ENCODE data around the gene HERPUD1. TPM values are rescaled to one million over a fixed set of nuclear protein-coding genes. Genes with fewer than 3 reads are reported as not detected.

Gene HERPUD1
- total and polyA plus RNA-seq, 2 of the 13 experiments (the other 11 are each of a cell fraction or from before 2014, with no cell fraction given), result 96.2 to 323 TPM

DNA sequence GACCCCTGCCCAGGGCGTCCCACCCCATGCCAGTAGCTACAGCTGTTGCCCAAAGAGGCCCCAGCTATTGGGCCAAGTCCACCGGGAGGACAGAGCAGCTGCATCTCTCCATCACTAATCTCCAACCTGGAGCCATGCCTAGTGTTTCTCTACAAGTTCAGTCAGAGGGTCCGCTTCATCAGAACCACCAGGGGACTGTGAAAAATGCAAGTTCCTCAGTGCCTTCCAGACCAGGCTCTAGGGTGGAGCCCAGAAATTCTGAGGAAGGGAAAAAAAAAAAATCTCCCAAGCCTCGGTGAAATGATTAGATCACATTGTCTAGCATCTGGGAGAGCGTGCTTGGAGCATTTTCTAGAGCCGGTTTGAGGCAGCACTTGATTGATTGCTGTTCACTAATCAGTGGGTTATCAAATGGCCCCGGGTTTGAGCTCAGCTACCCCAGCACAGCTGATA, 22.4 kb upstream of the HERPUD1 start (continued):
- no peak for TF ChIP-seq ISL2 (CRISPR knock-in tag; IDR thresholded peaks at IDR 0.05)
- TF ChIP-seq, protein P1, sequence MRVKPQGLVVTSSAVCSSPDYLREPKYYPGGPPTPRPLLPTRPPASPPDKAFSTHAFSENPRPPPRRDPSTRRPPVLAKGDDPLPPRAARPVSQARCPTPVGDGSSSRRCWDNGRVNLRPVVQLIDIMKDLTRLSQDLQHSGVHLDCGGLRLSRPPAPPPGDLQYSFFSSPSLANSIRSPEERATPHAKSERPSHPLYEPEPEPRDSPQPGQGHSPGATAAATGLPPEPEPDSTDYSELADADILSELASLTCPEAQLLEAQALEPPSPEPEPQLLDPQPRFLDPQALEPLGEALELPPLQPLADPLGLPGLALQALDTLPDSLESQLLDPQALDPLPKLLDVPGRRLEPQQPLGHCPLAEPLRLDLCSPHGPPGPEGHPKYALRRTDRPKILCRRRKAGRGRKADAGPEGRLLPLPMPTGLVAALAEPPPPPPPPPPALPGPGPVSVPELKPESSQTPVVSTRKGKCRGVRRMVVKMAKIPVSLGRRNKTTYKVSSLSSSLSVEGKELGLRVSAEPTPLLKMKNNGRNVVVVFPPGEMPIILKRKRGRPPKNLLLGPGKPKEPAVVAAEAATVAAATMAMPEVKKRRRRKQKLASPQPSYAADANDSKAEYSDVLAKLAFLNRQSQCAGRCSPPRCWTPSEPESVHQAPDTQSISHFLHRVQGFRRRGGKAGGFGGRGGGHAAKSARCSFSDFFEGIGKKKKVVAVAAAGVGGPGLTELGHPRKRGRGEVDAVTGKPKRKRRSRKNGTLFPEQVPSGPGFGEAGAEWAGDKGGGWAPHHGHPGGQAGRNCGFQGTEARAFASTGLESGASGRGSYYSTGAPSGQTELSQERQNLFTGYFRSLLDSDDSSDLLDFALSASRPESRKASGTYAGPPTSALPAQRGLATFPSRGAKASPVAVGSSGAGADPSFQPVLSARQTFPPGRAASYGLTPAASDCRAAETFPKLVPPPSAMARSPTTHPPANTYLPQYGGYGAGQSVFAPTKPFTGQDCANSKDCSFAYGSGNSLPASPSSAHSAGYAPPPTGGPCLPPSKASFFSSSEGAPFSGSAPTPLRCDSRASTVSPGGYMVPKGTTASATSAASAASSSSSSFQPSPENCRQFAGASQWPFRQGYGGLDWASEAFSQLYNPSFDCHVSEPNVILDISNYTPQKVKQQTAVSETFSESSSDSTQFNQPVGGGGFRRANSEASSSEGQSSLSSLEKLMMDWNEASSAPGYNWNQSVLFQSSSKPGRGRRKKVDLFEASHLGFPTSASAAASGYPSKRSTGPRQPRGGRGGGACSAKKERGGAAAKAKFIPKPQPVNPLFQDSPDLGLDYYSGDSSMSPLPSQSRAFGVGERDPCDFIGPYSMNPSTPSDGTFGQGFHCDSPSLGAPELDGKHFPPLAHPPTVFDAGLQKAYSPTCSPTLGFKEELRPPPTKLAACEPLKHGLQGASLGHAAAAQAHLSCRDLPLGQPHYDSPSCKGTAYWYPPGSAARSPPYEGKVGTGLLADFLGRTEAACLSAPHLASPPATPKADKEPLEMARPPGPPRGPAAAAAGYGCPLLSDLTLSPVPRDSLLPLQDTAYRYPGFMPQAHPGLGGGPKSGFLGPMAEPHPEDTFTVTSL (CRISPR knock-in tag; IDR thresholded peaks at IDR 0.05; ENCODE audit: borderline replicate concordance), result no peak

DNA sequence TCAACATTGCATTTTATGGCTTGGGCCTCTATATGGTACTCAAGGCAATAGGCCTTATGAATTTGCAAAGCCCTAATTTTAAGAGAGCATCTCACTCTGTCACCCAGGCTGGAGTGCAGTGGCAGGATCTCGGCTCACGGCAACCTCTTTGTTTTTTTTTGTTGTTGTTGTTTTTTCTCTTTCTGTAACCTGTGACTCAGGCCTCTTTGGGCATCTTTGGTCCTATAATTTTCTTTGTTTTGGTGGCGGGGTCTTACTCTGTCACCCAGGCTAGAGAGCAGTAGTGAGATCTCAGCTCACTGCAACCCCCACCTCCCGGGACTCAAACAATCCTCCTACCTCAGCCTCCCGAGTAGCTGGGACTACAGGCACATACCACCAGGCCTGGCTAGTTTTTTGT, 21.8 kb upstream of the HERPUD1 start:
- ChIA-PET CTCF (ENCODE audit: low intra/inter-chr PET ratio, low total read pairs) (no interaction called here), POLR2A (interaction anchor here (1.4 to 4.3 kb wide), 6 partner anchors 9 to 35 kb away, joined by 3 to 57 read pairs (median 8); partner anchors contain the start of gene HERPUD1)
- BruUV-seq (replicated peaks), result no TSS peak
- Histone ChIP-seq H3K36me3 (replicated peaks in 1 of 2; ENCODE audit: control insufficient read depth in 1 of 2, insufficient read depth in 2 of 2, low read length in 2 of 2) (no peaks in the 10 kb centered on the region), H3K79me2 (ENCODE audit: insufficient read depth, low read length) (no peaks in the 10 kb centered on the region), H3K4me2 (ENCODE audit: low read depth, low read length) (no peak overlapping the region), H3K4me1 (ENCODE audit: insufficient read depth, low read length) (peaks cover 39% of the 10 kb centered on the region), H2AFZ (ENCODE audit: low read length) (no peak overlapping the region), H3K27me3 (ENCODE audit: control insufficient read depth in 1 of 2, insufficient read depth in 2 of 2, low read length in 2 of 2) (peaks cover 0 to 26% of the 10 kb centered on the region in 2 experiments; a peak in 2 of 5 replicates), H4K20me1 (ENCODE audit: insufficient read depth, low read length) (no peaks in the 10 kb centered on the region), H3K9ac (ENCODE audit: insufficient read depth, low read depth, low read length) (no peak overlapping the region), H3K4me3 (replicated peaks in 1 of 3; ENCODE audit: insufficient read depth in 1 of 3, low read depth in 2 of 3, low read length in 3 of 3) (no peak overlapping the region), H3K27ac (ENCODE audit: extremely low read length, insufficient read depth, low read length) (no peak overlapping the region), H3K9me3 (ENCODE audit: low read length) (no peaks in the 10 kb centered on the region)
- no peak for FAIRE-seq
- in situ Hi-C loops (cut with HindIII; ENCODE audit: extremely low pct_ligation_motif_present, low pct_unique_long_range_greater_than_20kb), result no loop called here
- TF ChIP-seq ZNF24 (IDR thresholded peaks at IDR 0.05) (no peak), ZNF567 (CRISPR knock-in tag; IDR thresholded peaks at IDR 0.05; ENCODE audit: borderline replicate concordance) (no peak), ZNF670 (CRISPR knock-in tag; IDR thresholded peaks at IDR 0.05; ENCODE audit: borderline replicate concordance) (no peak), ISL2 (CRISPR knock-in tag; IDR thresholded peaks at IDR 0.05) (no peak), ZSCAN30 (CRISPR knock-in tag; IDR thresholded peaks at IDR 0.05) (no peak), BRCA1 (CRISPR knock-in tag; IDR thresholded peaks at IDR 0.05) (no peak), KDM2A (CRISPR knock-in tag; IDR thresholded peaks at IDR 0.05; ENCODE audit: borderline replicate concordance, low read depth) (no peak)
- TF ChIP-seq, protein P2, sequence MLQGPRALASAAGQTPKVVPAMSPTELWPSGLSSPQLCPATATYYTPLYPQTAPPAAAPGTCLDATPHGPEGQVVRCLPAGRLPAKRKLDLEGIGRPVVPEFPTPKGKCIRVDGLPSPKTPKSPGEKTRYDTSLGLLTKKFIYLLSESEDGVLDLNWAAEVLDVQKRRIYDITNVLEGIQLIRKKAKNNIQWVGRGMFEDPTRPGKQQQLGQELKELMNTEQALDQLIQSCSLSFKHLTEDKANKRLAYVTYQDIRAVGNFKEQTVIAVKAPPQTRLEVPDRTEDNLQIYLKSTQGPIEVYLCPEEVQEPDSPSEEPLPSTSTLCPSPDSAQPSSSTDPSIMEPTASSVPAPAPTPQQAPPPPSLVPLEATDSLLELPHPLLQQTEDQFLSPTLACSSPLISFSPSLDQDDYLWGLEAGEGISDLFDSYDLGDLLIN (CRISPR knock-in tag; IDR thresholded peaks at IDR 0.05; ENCODE audit: borderline replicate concordance), result no peak
- TF ChIP-seq, protein P3, sequence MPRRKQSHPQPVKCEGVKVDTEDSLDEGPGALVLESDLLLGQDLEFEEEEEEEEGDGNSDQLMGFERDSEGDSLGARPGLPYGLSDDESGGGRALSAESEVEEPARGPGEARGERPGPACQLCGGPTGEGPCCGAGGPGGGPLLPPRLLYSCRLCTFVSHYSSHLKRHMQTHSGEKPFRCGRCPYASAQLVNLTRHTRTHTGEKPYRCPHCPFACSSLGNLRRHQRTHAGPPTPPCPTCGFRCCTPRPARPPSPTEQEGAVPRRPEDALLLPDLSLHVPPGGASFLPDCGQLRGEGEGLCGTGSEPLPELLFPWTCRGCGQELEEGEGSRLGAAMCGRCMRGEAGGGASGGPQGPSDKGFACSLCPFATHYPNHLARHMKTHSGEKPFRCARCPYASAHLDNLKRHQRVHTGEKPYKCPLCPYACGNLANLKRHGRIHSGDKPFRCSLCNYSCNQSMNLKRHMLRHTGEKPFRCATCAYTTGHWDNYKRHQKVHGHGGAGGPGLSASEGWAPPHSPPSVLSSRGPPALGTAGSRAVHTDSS (CRISPR knock-in tag; conservative IDR thresholded peaks at IDR 0.05), result no peak
- no peak for ATAC-seq
- intact Hi-C loops (cut with micrococcal nuclease; ENCODE audit: unreplicated experiment), result no loop called here
- WGBS (ENCODE audit: low lambda C conversion rate), result 39% methylated on average over 5 of the region's 5 CpGs
- no peak for DNase-seq (ENCODE audit: low spot score)
